ENCODE results near the gene NR4A1. TPM values are rescaled to one million over a fixed set of nuclear protein-coding genes. Genes with fewer than 3 reads are reported as not detected.

The NR4A1 gene
- 22.0 and 122 TPM in 2 replicates for total RNA-seq

GRCh38 chr12:52050758-52051541, at the start of gene NR4A1:
Gene NR4A1, plus strand, starts transcription at chr12:52051442. Its CDS starts 2,887 bp downstream, at chr12:52054329.

GRCh38 chr12:52006726-52007157, 44.5 kb upstream of the NR4A1 start, which contains the start of gene TAMALIN:
Gene TAMALIN, plus strand, starts transcription at chr12:52006946. Its CDS starts 74 bp downstream, at chr12:52007020.

GRCh38 chr12:52069327-52070184, 18.3 kb downstream of the NR4A1 start, which contains the start of gene ATG101:
Gene ATG101, plus strand, starts transcription at chr12:52069978. Its CDS starts 3,673 bp downstream, at chr12:52073651.

GRCh38 chr12:52079576-52080402, 28.5 kb downstream of the NR4A1 start, which contains the start of gene SMIM41:
Gene SMIM41, plus strand, starts transcription at chr12:52079704. Its CDS starts 76 bp downstream, at chr12:52079780.

Other genes with a start within 250 kb of the NR4A1 start
- not detected in 2 replicates for gene FIGNL2, start 202.7 kb upstream of the NR4A1 start, total RNA-seq
- gene ANKRD33, start 163.3 kb upstream of the NR4A1 start, total RNA-seq, result not detected in 2 replicates
- 107 and 184 TPM in 2 replicates for gene ACVRL1, start 143.9 kb upstream of the NR4A1 start, total RNA-seq
- 18.2 and 20.7 TPM in 2 replicates for gene ACVR1B, start 99.7 kb upstream of the NR4A1 start, total RNA-seq
- 6.8 and 20.4 TPM in 2 replicates for gene TAMALIN, start 44.5 kb upstream of the NR4A1 start, total RNA-seq
- gene ATG101, start 18.5 kb downstream of the NR4A1 start, total RNA-seq, result 85.6 and 98.5 TPM in 2 replicates
- gene SMIM41, start 28.3 kb downstream of the NR4A1 start, total RNA-seq, result not detected in 2 replicates
- under 0.01 TPM in 1 of 2 replicates, not detected in the other for gene KRT80, start 140.6 kb downstream of the NR4A1 start, total RNA-seq
- 85.9 and 90.6 TPM in 2 replicates for gene KRT7, start 181.8 kb downstream of the NR4A1 start, total RNA-seq
- 0.54 TPM in 1 of 2 replicates, not detected in the other for gene KRT86, start 223.2 kb downstream of the NR4A1 start, total RNA-seq
- gene KRT81, start 240.1 kb downstream of the NR4A1 start, total RNA-seq, result 0.16 TPM in 1 of 2 replicates, not detected in the other

Measured in cardiac atrium fibroblast (primary cell).